CD14-positive monocyte (primary cell): ENCODE measurements around the gene SNAPC2. TPM values are rescaled to one million over a fixed set of nuclear protein-coding genes. Genes with fewer than 3 reads are reported as not detected.

Experiments used
- DNase-seq, 3 donors: peaks; one replicate each; pipeline ENCODE4 v3.0.0-alpha.2; 2011 to 2022
- H2AFZ ChIP-seq: 2 replicates; pipeline ENCODE4 v1.6.0; 2012; ENCODE audit warnings: mild to moderate bottlenecking, low read depth, low read length, inconsistent platforms; ENCODE audit not compliant: insufficient read depth, poor library complexity, severe bottlenecking
- H3K27ac ChIP-seq, 2 donors: 1 replicate in 1 of 2; 2 replicates in 1 of 2; pipeline ENCODE4 v1.5.1; 2012 to 2013; ENCODE audit warnings: low read length in 2 of 2, control low read depth in 1 of 2, inconsistent platforms in 1 of 2, low read depth in 1 of 2, mild to moderate bottlenecking in 1 of 2
- H3K27me3 ChIP-seq, 2 donors: one replicate each; pipeline versions ENCODE4 v1.6.0 to v1.6.1; 2011 to 2013; ENCODE audit warnings: low read length in 2 of 2; ENCODE audit not compliant: control insufficient read depth in 2 of 2, insufficient read depth in 2 of 2
- H3K36me3 ChIP-seq, 2 donors: replicated peaks in 1 of 2; 1 replicate in 1 of 2; 2 replicates in 1 of 2; pipeline versions ENCODE4 v1.5.1 to v1.6.1; 2012 to 2013; ENCODE audit warnings: low read length in 2 of 2, control low read depth in 1 of 2, inconsistent platforms in 1 of 2, mild to moderate bottlenecking in 1 of 2; ENCODE audit not compliant: insufficient read depth in 2 of 2, control insufficient read depth in 1 of 2
- H3K4me1 ChIP-seq, 2 donors: 1 replicate in 1 of 2; 2 replicates in 1 of 2; pipeline versions ENCODE4 v1.5.1 to v1.6.1; 2012 to 2013; ENCODE audit warnings: low read length in 2 of 2, control low read depth in 1 of 2, inconsistent platforms in 1 of 2, mild to moderate bottlenecking in 1 of 2, moderate library complexity in 1 of 2; ENCODE audit not compliant: insufficient read depth in 2 of 2, control insufficient read depth in 1 of 2
- H3K4me2 ChIP-seq: replicated peaks from 2 replicates; pipeline ENCODE3; 2012; ENCODE audit warnings: low read length, moderate library complexity, mild to moderate bottlenecking; ENCODE audit not compliant: poor library complexity, severe bottlenecking; ENCODE audit errors: extremely low read depth
- H3K4me3 ChIP-seq, 3 experiments: fragments of 200-600 bp in 1 of 3; sonication (generic) in 1 of 3; replicated peaks in 1 of 3; 1 replicate in 2 of 3; 2 replicates in 1 of 3; pipeline ENCODE4 v1.5.1; 2011 to 2013; ENCODE audit warnings: low read length in 3 of 3, mild to moderate bottlenecking in 3 of 3, control low read depth in 2 of 3, low read depth in 2 of 3, inconsistent platforms in 1 of 3, moderate library complexity in 1 of 3
- H3K79me2 ChIP-seq: 2 replicates; pipeline ENCODE4 v1.6.0; 2012; ENCODE audit warnings: mild to moderate bottlenecking, control low read depth, inconsistent platforms, low read length, moderate library complexity; ENCODE audit not compliant: insufficient read depth
- H3K9ac ChIP-seq: 2 replicates; pipeline ENCODE4 v1.6.0; 2017; ENCODE audit warnings: low read length, mild to moderate bottlenecking; ENCODE audit not compliant: insufficient read depth, poor library complexity, severe bottlenecking
- H3K9me3 ChIP-seq, 2 donors: replicated peaks in 1 of 2; 1 replicate in 1 of 2; 2 replicates in 1 of 2; pipeline versions ENCODE4 v1.5.1 to v1.6.1; 2012 to 2013; ENCODE audit warnings: low read length in 2 of 2, control low read depth in 1 of 2; ENCODE audit not compliant: control insufficient read depth in 1 of 2, insufficient read depth in 1 of 2
- H4K20me1 ChIP-seq: 2 replicates; pipeline ENCODE4 v1.6.0; 2012; ENCODE audit warnings: mild to moderate bottlenecking, low read length, control low read depth, moderate library complexity; ENCODE audit not compliant: insufficient read depth
- H3K27ac Mint-ChIP-seq, 7 donors: one replicate each; pipeline ENCODE4 v1.8.0; 2020; ENCODE audit warnings: mild to moderate bottlenecking in 7 of 7, mixed read lengths in 7 of 7, moderate library complexity in 6 of 7, inconsistent platforms in 2 of 7
- H3K27me3 Mint-ChIP-seq, 3 donors: one replicate each; pipeline ENCODE4 v1.8.0; 2021 to 2022; ENCODE audit warnings: low read depth in 3 of 3, mild to moderate bottlenecking in 3 of 3, mixed read lengths in 3 of 3, moderate library complexity in 3 of 3, inconsistent platforms in 1 of 3
- H3K36me3 Mint-ChIP-seq, 2 donors: one replicate each; pipeline ENCODE4 v1.8.0; 2020; ENCODE audit warnings: mixed read lengths in 2 of 2, inconsistent platforms in 1 of 2, mild to moderate bottlenecking in 1 of 2
- H3K4me1 Mint-ChIP-seq: one replicate; pipeline ENCODE4 v1.8.0; 2020; ENCODE audit warnings: mild to moderate bottlenecking, mixed read lengths
- H3K4me3 Mint-ChIP-seq, 2 donors: one replicate each; pipeline ENCODE4 v1.8.0; 2020; ENCODE audit warnings: mild to moderate bottlenecking in 2 of 2, mixed read lengths in 2 of 2, moderate library complexity in 1 of 2
- H3K9me3 Mint-ChIP-seq, 7 donors: one replicate each; pipeline ENCODE4 v1.8.0; 2020 to 2022; ENCODE audit warnings: mixed read lengths in 7 of 7, mild to moderate bottlenecking in 6 of 7, moderate library complexity in 6 of 7, inconsistent platforms in 2 of 7
- CTCF ChIP-seq: fragments of 200-600 bp; IDR thresholded peaks from one replicate; pipeline ENCODE4 v1.8.0; 2022; ENCODE audit warnings: antibody characterized with exemption, mild to moderate bottlenecking
- WGBS: methylation state at CpG from one replicate; pipeline ENCODE4 v1.1.5; 2013; ENCODE audit warnings: missing lambda C conversion rate; ENCODE audit not compliant: insufficient coverage; 5-methylcytosine and 5-hydroxymethylcytosine counted together
- intact Hi-C, 2 donors: fragments of 100-400 bp; cut with micrococcal nuclease; formaldehyde crosslinking; loops; one replicate each; pipeline versions ENCODE4 v1.15.0 to v1.15.1; 2023
- polyA plus RNA-seq, 3 donors: library from polyadenylated mRNA; depleted of rRNA in 1 of 3; unstranded in 2 of 3; stranded (reverse) in 1 of 3; fragments of 300-500 nt in 2 of 3; fragments of >200 nt in 1 of 3; fragmentation: Illumina TruSeq in 2 of 3; gene quantifications; 1 replicate in 2 of 3; 2 replicates in 1 of 3; pipeline ENCODE4 v1.2.3, GENCODE V29; 2012 to 2021

Gene SNAPC2
- polyA plus RNA-seq, 3 donors, result 15.7 to 27.5 (median 18.3) TPM

- H4K20me1 ChIP-seq, result peaks cover 7% of the 10 kb centered on the region
- peak overlapping the region in 1 of 3 experiments; percentile 59 for H3K4me3 ChIP-seq
These were observed 5.2 kb downstream of the SNAPC2 start for GRCh38 chr19:7925171-7925851.

More at GRCh38 chr19:7925171-7925851, 5.2 kb downstream of the SNAPC2 start:
- Histone ChIP-seq H3K27me3 (no peaks in the 10 kb centered on the region), H3K27ac (no peak overlapping the region), H3K79me2 (no peaks in the 10 kb centered on the region), H3K9ac (no peak overlapping the region), H3K36me3 (peaks cover 14 to 16% of the 10 kb centered on the region in 2 donors), H3K9me3 (no peaks in the 10 kb centered on the region), H3K4me1 (peaks cover 18 to 30% of the 10 kb centered on the region in 2 donors), H2AFZ (peak overlapping the region; percentile 31), H3K4me2 (peak overlapping the region; percentile 70)
- Mint-ChIP-seq H3K27me3 (peaks cover 13 to 19% (median 14%) of the 10 kb centered on the region in 3 donors), H3K36me3 (peaks cover 17 to 24% of the 10 kb centered on the region in 2 donors), H3K4me1 (peaks cover 20% of the 10 kb centered on the region), H3K4me3 (peak overlapping the region; percentile 72 to 91), H3K9me3 (peaks cover 0 to 2% (median 1%) of the 10 kb centered on the region in 7 donors), H3K27ac (peak overlapping the region in 2 of 7 donors; percentile 30 to 73)
- peak; percentile 97 for TF ChIP-seq CTCF
- peak; percentile 49 to 65 (median 51) for DNase-seq
- intact Hi-C loops, result loop anchor here in 1 of 2 donors (10.0 kb wide), 1 partner anchor 1889 kb away; the partner anchor contains the start of gene FBXL12
- under 1% methylated on average over 94 of the region's 98 CpGs for whole genome bisulfite sequencing
